GM23338 (cell line): ENCODE measurements around the gene POU4F3. TPM values are rescaled to one million over a fixed set of nuclear protein-coding genes. Genes with fewer than 3 reads are reported as not detected.

Experiments
- ATAC-seq: fragments of 200-7000 bp; cut with Tn5 transposase; 3 replicates; pipeline ENCODE4 v1.9.1; 2020
- DNase-seq: peaks from one replicate; pipeline ENCODE4 v3.0.0-alpha.2; 2015; ENCODE audit warnings: low spot score
- H2AFZ ChIP-seq: fragments of 200-600 bp; sonication (generic); 2 replicates; pipeline ENCODE4 v1.8.0; 2016; ENCODE audit warnings: antibody characterized with exemption, mild to moderate bottlenecking, moderate library complexity
- H3F3A ChIP-seq: fragments of 200-600 bp; sonication (generic); replicated peaks from 2 replicates; pipeline ENCODE4 v1.8.0; 2017; ENCODE audit warnings: antibody characterized with exemption, mixed run types, low read depth
- H3K27ac ChIP-seq: fragments of 200-600 bp; sonication (generic); 2 replicates; pipeline ENCODE4 v1.6.1; 2016; ENCODE audit warnings: low read depth
- H3K27me3 ChIP-seq: fragments of 200-600 bp; sonication (generic); 2 replicates; pipeline ENCODE4 v1.8.0; 2016; ENCODE audit warnings: mild to moderate bottlenecking, mixed run types, moderate library complexity; ENCODE audit not compliant: insufficient read depth
- H3K36me3 ChIP-seq: fragments of 200-600 bp; sonication (generic); 2 replicates; pipeline ENCODE4 v1.8.0; 2016; ENCODE audit warnings: mild to moderate bottlenecking; ENCODE audit not compliant: insufficient read depth
- H3K4me1 ChIP-seq: fragments of 200-600 bp; sonication (generic); 2 replicates; pipeline ENCODE4 v1.8.0; 2016; ENCODE audit warnings: mild to moderate bottlenecking, moderate library complexity; ENCODE audit not compliant: insufficient read depth
- H3K4me2 ChIP-seq: fragments of 200-600 bp; sonication (generic); 2 replicates; pipeline ENCODE4 v1.7.1; 2017; ENCODE audit warnings: mixed run types
- H3K4me3 ChIP-seq: fragments of 200-600 bp; sonication (generic); 2 replicates; pipeline ENCODE4 v1.6.1; 2016; ENCODE audit warnings: mixed run types
- H3K79me2 ChIP-seq: fragments of 200-600 bp; sonication (generic); replicated peaks from 2 replicates; pipeline ENCODE4 v1.8.0; 2017; ENCODE audit warnings: mild to moderate bottlenecking; ENCODE audit not compliant: insufficient read depth
- H3K9me2 ChIP-seq: fragments of 200-600 bp; sonication (generic); 2 replicates; pipeline ENCODE4 v1.8.0; 2017; ENCODE audit not compliant: insufficient read depth
- H4K20me1 ChIP-seq: fragments of 200-600 bp; sonication (generic); replicated peaks from 2 replicates; pipeline ENCODE4 v1.8.0; 2017; ENCODE audit warnings: mild to moderate bottlenecking; ENCODE audit not compliant: insufficient read depth
- H3K27ac Mint-ChIP-seq: 2 replicates; pipeline ENCODE4 v1.8.0; 2020; ENCODE audit warnings: inconsistent platforms, mild to moderate bottlenecking, moderate library complexity, mixed read lengths
- H3K27me3 Mint-ChIP-seq: 3 replicates; pipeline ENCODE4 v1.8.0; 2022; ENCODE audit warnings: low read depth, mild to moderate bottlenecking, moderate library complexity, mixed read lengths, inconsistent platforms; ENCODE audit not compliant: insufficient read depth, poor library complexity
- H3K36me3 Mint-ChIP-seq: 3 replicates; pipeline ENCODE4 v1.8.0; 2021; ENCODE audit warnings: low read depth, mild to moderate bottlenecking, inconsistent platforms, moderate library complexity, mixed read lengths
- H3K4me1 Mint-ChIP-seq: 3 replicates; pipeline ENCODE4 v1.8.0; 2020; ENCODE audit warnings: mild to moderate bottlenecking, inconsistent platforms, mixed read lengths
- H3K4me3 Mint-ChIP-seq: 3 replicates; pipeline ENCODE4 v1.8.0; 2021; ENCODE audit warnings: moderate library complexity, mild to moderate bottlenecking, inconsistent platforms, mixed read lengths
- H3K9me3 Mint-ChIP-seq: 3 replicates; pipeline ENCODE4 v1.8.0; 2020; ENCODE audit warnings: moderate library complexity, mild to moderate bottlenecking, inconsistent platforms, mixed read lengths
- CREB1 ChIP-seq: fragments of 250-450 bp; sonication (Bioruptor Pico); IDR thresholded peaks from 2 replicates; pipeline ENCODE4 v1.5.0; 2020; ENCODE audit warnings: low read depth, mild to moderate bottlenecking, moderate library complexity
- CTCF ChIP-seq, 2 experiments: fragments of 200-600 bp in 1 of 2; sonication (generic) in 1 of 2; conservative IDR thresholded peaks; 2 replicates each; pipeline versions ENCODE4 v1.5.1 to v1.6.1; 2016 to 2017; ENCODE audit warnings: antibody characterized with exemption in 2 of 2, low read depth in 2 of 2, mild to moderate bottlenecking in 2 of 2, moderate library complexity in 1 of 2
- ETS1 ChIP-seq: IDR thresholded peaks from 2 replicates; pipeline ENCODE4 v1.6.1; 2016; ENCODE audit warnings: antibody characterized with exemption
- EZH2 ChIP-seq: fragments of 200-600 bp; sonication (generic); IDR thresholded peaks from one replicate; pipeline ENCODE4 v1.8.0; 2017; ENCODE audit warnings: antibody characterized with exemption, mild to moderate bottlenecking, low read depth; ENCODE audit not compliant: unreplicated experiment
- EZH2phosphoT487 ChIP-seq: fragments of 200-600 bp; sonication (generic); IDR thresholded peaks from one replicate; pipeline ENCODE4 v1.8.1; 2018; ENCODE audit warnings: antibody characterized with exemption; ENCODE audit not compliant: unreplicated experiment
- JUNB ChIP-seq: IDR thresholded peaks from one replicate; pipeline ENCODE4 v1.6.1; 2016; ENCODE audit warnings: antibody characterized with exemption; ENCODE audit not compliant: unreplicated experiment
- NANOG ChIP-seq: IDR thresholded peaks from 2 replicates; pipeline ENCODE4 v1.6.1; 2016; ENCODE audit warnings: antibody characterized with exemption, borderline replicate concordance
- POLR2AphosphoS5 ChIP-seq: IDR thresholded peaks from 2 replicates; pipeline ENCODE4 v1.6.1; 2016; ENCODE audit warnings: antibody characterized with exemption, low read depth
- REST ChIP-seq: IDR thresholded peaks from one replicate; pipeline ENCODE4 v1.6.1; 2018; ENCODE audit warnings: antibody characterized with exemption; ENCODE audit not compliant: unreplicated experiment
- STAT1 ChIP-seq: IDR thresholded peaks from one replicate; pipeline ENCODE4 v1.6.1; 2016; ENCODE audit warnings: antibody characterized with exemption; ENCODE audit not compliant: unreplicated experiment
- ZNF114 ChIP-seq: fragments of 250-450 bp; sonication (Bioruptor Pico); IDR thresholded peaks from 2 replicates; pipeline ENCODE4 v1.5.0; 2020; ENCODE audit warnings: mild to moderate bottlenecking, moderate library complexity
- ZNF331 ChIP-seq: fragments of 250-450 bp; sonication (Bioruptor Pico); IDR thresholded peaks from 2 replicates; pipeline ENCODE4 v1.5.0; 2020; ENCODE audit warnings: low read depth, mild to moderate bottlenecking, moderate library complexity
- polyA plus RNA-seq: library from polyadenylated mRNA; unstranded; fragments of >200 nt; fragmentation: Nextera tagmentation; extraction: Ambion mirVana; gene quantifications from 2 replicates; pipeline ENCODE4 v1.2.1, GENCODE V29; 2016
- total RNA-seq: library from RNA; depleted of rRNA; stranded (reverse); fragments of >200 nt; shearing (Covaris generic); gene quantifications from 2 replicates; pipeline ENCODE4 v1.2.3, GENCODE V29; 2014

Gene POU4F3
- total and polyA plus RNA-seq, 2 experiments from 2014 or later: 0.49 TPM; not detected in 1

GRCh38 chr5:146365618-146366017 lies 27.0 kb downstream of the POU4F3 start:
- Mint-ChIP-seq H3K27ac (no peak overlapping the region), H3K27me3 (peaks cover 6% of the 10 kb centered on the region)

GRCh38 chr5:146366904-146367303 lies 28.3 kb downstream of the POU4F3 start:
- H2AFZ ChIP-seq: peak overlapping the region; percentile 43; the same call in 1 of the 2 replicates
- H3K9me3 Mint-ChIP-seq: no peaks in the 10 kb centered on the region
- H3K4me3 ChIP-seq: no peak overlapping the region
- DNase-seq (no peak), ATAC-seq (no peak)
- H3K36me3 Mint-ChIP-seq: no peaks in the 10 kb centered on the region
- peaks cover 23% of the 10 kb centered on the region for H3K4me1 Mint-ChIP-seq
- H4K20me1 ChIP-seq: no peaks in the 10 kb centered on the region
- no peak overlapping the region for H3K4me3 Mint-ChIP-seq
- H3F3A ChIP-seq: no peaks in the 10 kb centered on the region
- H3K27me3 Mint-ChIP-seq: peaks cover 6% of the 10 kb centered on the region
- no peaks in the 10 kb centered on the region for H3K27me3 ChIP-seq
- no peak overlapping the region for H3K4me2 ChIP-seq
- H3K9me2 ChIP-seq: no peaks in the 10 kb centered on the region
- no peaks in the 10 kb centered on the region for H3K79me2 ChIP-seq
- no peaks in the 10 kb centered on the region for H3K36me3 ChIP-seq
- peaks cover 6% of the 10 kb centered on the region; the same call in 1 of the 2 replicates for H3K4me1 ChIP-seq
- no peak overlapping the region for H3K27ac Mint-ChIP-seq
- H3K27ac ChIP-seq: no peak overlapping the region
- TF ChIP-seq REST: no peak
- TF ChIP-seq CREB1: no peak
- no peak for TF ChIP-seq JUNB
- no peak for TF ChIP-seq POLR2AphosphoS5
- TF ChIP-seq EZH2phosphoT487: no peak
- TF ChIP-seq ETS1: no peak
- no peak for TF ChIP-seq ZNF331
- no peak for TF ChIP-seq NANOG
- no peak for TF ChIP-seq EZH2
- TF ChIP-seq ZNF114 (CRISPR knock-in tag): no peak
- TF ChIP-seq STAT1: no peak

More at GRCh38 chr5:146365618-146366017, 27.0 kb downstream of the POU4F3 start:
- no peaks in the 10 kb centered on the region for H3K36me3 ChIP-seq
- no peaks in the 10 kb centered on the region for H3K9me3 Mint-ChIP-seq
- ATAC-seq (peak; percentile 87), DNase-seq (no peak)
- H3K4me3 ChIP-seq: no peak overlapping the region
- H4K20me1 ChIP-seq: no peaks in the 10 kb centered on the region
- H3K4me3 Mint-ChIP-seq: no peak overlapping the region
- H3K79me2 ChIP-seq: no peaks in the 10 kb centered on the region
- TF ChIP-seq NANOG (no peak), POLR2AphosphoS5 (no peak), EZH2 (no peak), EZH2phosphoT487 (no peak), ETS1 (no peak), JUNB (no peak), CTCF (conservative IDR thresholded peaks at IDR 0.05; ENCODE audit: low read depth in 2 of 2) (no peak), ZNF114 (CRISPR knock-in tag) (no peak)
- H3K27me3 ChIP-seq: no peaks in the 10 kb centered on the region
- H3K9me2 ChIP-seq: no peaks in the 10 kb centered on the region
- no peak overlapping the region for H3K27ac ChIP-seq
- H3K4me1 Mint-ChIP-seq: peaks cover 23% of the 10 kb centered on the region
- no peak overlapping the region for H3K4me2 ChIP-seq
- no peaks in the 10 kb centered on the region for H3K36me3 Mint-ChIP-seq
- H3F3A ChIP-seq: no peaks in the 10 kb centered on the region
- H3K4me1 ChIP-seq: peaks cover 6% of the 10 kb centered on the region; the same call in 1 of the 2 replicates
- H2AFZ ChIP-seq: peak overlapping the region; percentile 88
